NK-92 (cell line): ENCODE data around the gene PRDX3.
A peak's percentile ranks its signal among the peaks of the same experiment; 100 is the strongest.

Experiments
- DNase-seq: peaks from one replicate; lab custom pipeline; 2025; ENCODE audit not compliant: unreplicated experiment; lab: John Stamatoyannopoulos, UW

PRDX3 gene

DNA sequence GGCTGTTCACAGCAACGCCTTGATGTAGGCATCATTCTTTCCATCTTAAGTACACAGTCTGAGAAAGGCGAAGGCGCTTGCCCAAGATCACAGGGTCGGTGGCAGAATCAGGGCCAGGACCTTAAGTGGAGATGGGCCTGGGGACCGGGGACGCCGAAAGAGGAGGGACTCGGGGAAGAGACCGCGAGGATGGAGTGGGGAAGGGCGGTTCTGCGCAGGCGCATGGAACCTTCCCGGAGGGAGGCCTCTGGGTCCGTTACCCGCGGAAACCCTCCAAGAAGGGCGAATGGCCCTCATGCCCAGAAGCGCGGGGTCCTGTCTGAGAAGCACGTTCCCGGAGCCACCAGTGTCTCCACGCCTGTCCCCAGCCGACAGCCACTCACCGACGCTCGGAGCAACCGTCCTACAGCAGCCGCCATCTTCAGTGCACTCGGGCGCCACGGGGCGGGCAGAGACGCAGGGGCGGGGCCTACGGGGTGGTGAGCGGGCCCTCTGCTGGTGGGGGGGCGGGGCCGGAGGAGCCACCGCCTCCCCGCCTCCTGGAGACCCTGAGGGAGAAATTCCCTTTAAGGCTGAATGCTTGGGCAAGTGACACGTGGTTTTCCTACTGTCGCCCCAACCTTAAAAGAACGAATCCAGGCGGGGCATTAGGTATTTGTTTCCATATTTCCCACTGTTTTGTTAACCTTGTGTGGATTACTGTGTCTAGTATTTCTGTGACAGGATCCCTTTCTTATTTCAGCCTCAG is at the start of gene PRDX3:
TSS of gene PRDX3 (minus strand) at position 441 of the 748 bp plus-strand sequence. CDS start at position 419, 22 bp downstream.
- peak; percentile 26 for DNase-seq

DNA sequence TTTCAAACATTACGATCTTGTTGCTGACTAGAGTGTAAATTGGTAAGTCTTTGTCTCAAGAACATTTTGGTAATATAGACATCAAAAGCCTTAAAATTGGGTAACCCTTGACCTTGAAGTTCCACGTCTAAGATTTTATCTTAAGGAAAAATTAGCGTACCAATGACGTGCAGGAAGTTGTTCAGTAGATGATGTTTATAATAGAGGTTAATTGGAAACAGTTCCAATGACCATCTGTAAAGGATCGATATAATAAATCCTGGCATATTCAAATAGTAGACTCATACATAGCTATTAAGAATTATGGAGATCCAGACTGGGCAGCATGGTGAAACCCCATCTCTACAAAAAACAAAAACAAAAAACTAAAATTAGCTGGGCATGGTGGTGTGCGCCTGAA is 49.2 kb upstream of the PRDX3 start:
- no peak for DNase-seq

DNA sequence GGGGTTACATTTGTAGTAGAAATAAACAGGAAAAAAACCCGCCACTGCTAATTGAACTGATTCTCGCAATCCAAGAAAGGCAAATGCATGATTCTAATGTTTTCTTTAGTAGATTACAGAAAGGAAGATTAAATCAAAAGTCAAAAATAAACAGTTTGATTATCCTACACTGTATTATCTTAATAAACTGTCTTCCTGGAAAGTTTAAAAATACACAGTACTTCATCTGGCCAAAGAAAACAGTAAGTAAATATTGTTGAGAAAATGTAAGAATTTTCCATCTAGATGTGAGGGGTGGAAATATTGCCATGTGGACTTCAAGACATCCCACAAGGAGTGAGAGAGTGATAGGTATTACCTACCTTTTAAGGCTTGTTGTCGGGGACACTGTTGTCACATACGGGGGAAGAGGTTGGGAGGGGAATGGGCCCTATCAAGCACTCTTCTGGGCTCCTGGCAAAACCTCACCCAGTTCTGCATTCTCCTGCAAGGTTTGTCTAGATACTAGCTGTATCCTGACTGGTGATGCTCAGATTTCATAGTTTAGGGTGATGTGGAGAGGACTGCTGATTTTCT is 46.6 kb upstream of the PRDX3 start:
- DNase-seq, result no peak

GRCh38 chr10:119222966-119223386 is 44.4 kb upstream of the PRDX3 start:
- no peak for DNase-seq

GRCh38 chr10:119222537-119222936 is 43.9 kb upstream of the PRDX3 start:
- no peak for DNase-seq

GRCh38 chr10:119221666-119222065 is 43.1 kb upstream of the PRDX3 start:
- no peak for DNase-seq

- no peak for DNase-seq
Measured at GRCh38 chr10:119221201-119221600, 42.6 kb upstream of the PRDX3 start.

DNA sequence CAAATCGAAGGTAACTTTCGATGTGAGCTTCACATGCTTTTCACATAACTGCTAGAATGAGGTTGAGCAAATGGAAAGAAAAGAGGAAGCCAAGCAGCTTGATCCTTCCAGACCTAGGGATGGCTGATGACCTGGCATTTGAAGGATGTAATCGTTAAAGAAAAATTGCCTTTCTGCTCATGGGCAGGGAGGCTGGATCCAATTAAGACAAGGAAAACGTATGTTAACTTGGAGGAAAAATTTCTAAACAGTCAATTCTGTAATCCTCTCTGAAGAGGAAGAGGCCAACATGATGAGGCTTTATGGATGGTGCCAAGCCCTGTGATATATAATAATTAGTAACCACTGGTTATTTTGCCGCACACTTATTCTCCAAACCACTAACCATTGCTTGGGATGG is 41.3 kb upstream of the PRDX3 start:
- no peak for DNase-seq

DNA sequence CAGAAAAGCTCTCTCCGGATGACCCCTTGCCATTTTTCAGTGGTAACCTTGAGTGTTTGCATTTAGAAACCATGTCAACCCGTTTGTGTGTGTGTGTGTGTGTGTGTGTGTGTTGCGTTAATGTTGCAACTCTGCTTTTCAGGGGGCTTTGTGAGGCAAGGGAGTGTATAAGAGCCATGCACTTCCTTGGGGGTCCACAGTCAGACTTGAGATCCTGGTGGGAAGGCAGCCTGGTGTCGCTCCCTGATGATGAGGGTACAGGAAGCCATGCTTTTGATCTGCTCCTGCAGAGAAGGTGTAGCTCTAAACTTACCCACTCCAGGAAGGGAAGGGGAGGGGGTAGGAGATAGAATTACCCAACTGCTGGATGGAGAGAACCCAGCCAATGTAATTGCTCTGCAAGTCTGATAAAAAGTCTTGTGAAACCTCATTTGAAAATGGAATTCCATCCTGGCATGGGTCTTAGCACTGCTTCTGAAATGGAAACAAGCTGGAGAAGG is 39.4 kb upstream of the PRDX3 start:
- no peak for DNase-seq

GRCh38 chr10:119217401-119217800 is 38.8 kb upstream of the PRDX3 start:
- DNase-seq, result no peak

DNA sequence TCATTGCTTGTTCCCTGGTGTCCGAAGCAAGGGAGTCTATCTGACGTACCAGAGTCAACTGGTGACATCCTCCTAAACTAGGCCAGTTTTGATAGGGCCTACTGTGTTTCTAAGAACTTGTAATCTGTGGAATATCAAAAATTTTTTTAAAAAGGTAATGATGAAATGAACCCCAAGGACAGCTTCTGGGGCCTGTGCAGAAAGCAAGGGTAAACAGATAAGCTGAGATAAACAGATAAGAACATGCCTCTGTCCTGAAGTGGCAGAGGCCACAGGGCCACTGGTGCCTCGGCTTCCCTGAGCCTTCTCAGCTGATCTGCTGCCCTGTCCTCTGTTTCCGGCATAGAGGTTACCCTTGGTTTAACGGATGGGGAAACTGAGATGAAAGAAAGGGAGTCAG is 37.5 kb upstream of the PRDX3 start:
- DNase-seq, result no peak

GRCh38 chr10:119215371-119215770 is 36.8 kb upstream of the PRDX3 start:
- DNase-seq, result no peak

DNA sequence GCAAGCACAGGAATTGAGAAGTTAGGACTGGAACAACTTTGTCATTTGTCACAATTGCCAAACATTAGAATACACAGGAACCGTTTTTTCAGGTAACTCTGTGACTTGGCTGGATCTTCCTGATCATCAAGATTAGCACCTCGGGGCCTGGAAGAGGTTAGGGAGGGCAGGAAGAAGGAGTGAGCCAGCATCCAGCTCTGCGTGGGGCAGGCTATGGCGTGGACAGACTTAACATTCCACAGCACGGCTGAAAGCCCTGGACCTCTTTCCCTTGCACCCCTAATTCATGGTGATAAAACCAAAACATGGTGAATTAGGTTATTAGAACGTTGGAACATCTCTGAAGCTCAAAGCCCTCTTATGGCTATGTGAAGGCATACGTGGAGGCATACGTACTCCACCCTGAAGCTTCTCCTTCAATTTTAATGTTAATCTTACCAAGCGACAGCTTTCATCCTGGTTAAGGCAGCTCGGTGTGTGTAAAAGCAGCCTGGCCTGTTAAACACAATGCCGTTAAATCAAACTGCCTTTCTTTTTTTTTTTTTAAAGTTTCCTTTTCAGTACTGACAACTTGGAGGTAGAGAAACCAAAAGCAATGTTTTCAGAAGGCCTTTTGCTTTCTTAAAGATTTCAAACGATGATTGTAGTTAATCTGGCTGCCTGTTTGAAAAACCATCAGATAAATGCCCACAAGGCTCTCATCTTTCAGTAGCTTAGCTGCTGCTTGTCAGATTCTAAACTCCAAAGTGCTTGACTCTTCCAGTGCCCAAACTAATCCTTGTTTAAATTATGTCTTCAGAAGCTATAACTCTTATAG is 33.2 kb upstream of the PRDX3 start:
- no peak for DNase-seq

- no peak for DNase-seq
Measured at GRCh38 chr10:119211176-119211575, 32.6 kb upstream of the PRDX3 start.

DNA sequence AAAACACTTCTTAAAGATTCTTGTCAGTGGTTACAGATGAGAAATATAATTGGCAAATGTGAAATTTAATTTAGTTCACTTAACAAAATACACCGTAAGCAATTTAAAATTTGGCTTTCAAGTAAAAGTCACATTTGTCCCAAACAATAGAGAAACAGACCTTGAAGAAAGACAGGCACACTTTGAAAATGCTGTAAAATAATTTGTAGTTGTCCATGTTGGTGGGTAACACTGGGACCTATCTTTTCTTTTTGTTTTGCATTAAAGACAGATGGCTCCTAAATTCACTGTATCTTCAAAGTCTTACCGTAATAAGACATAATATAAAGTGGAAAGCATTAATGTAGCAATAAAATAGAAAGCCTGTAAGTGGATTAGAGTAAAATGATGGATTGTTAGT is 32.0 kb upstream of the PRDX3 start:
- DNase-seq, result no peak

DNA sequence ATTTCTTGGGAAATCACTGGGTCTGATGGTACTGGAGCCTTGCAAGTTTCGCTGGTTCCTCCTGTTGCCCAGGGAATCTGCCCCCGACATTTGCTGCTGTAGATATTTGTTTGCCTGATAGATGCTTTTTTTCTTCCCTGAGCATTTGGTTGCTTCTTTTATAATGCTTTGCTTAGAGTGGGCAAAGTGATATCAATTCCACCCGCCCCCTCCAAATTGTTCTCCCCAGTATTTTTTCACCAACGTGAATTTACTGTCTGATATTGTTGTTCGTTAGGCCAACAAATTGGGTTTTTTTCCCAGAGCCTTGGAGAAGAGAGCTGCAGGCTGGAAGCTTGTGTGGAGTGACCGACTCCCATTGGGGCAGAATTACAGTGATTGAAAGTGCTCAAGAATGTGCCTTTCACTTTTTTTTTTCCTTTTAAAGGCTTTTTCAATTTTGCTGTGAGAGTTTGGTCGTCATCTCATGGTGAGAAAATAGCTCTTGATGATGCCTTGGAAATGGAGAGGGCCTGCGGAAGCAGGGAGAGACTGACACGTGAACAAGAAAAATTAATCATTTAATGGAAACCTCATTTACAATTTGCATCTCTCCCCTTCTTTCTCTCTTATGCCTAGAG is 31.2 kb upstream of the PRDX3 start:
- no peak for DNase-seq

- DNase-seq, result no peak
Measured at GRCh38 chr10:119209035-119209735, 30.6 kb upstream of the PRDX3 start.

- no peak for DNase-seq
Measured at GRCh38 chr10:119208553-119208940, 29.9 kb upstream of the PRDX3 start.

GRCh38 chr10:119207713-119208552 is 29.3 kb upstream of the PRDX3 start:
- no peak for DNase-seq

DNA sequence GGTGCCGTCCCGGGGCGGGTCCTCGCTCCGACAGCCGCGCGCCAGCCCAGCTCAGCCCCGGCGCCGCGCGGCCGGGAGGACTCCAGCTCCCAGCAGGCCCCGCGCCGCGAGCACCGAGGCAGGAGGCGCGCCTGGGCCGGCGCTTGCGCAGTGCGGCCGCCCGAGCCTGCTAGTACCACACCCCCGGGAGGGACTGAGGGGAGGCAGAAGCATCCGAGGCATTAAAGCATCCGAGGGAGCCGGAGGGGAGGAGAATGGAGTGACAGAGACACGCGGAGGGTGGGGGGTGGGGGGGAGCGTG is 28.7 kb upstream of the PRDX3 start, which contains the start of gene GRK5:
TSS of gene GRK5 (plus strand) at position 206 of the 301 bp plus-strand sequence. CDS start 347 bp downstream, outside the sequence.
- DNase-seq, result peak; percentile 87
